DOHH2 (cell line): ENCODE results near the gene TDRD10.

Source experiments
- H3F3A ChIP-seq: fragments of 200-600 bp; sonication (generic), shearing (Covaris generic); 2 replicates; pipeline ENCODE4 v1.6.0; 2016; ENCODE audit warnings: antibody characterized with exemption, mild to moderate bottlenecking; ENCODE audit not compliant: control insufficient read depth, insufficient read depth
- H3K27ac ChIP-seq: fragments of 200-600 bp; sonication (generic); 2 replicates; pipeline ENCODE4 v1.5.1; 2014; ENCODE audit warnings: low read depth, mild to moderate bottlenecking, low read length, moderate library complexity
- H3K27me3 ChIP-seq: fragments of 200-600 bp; sonication (generic); 2 replicates; pipeline ENCODE4 v1.6.1; 2014; ENCODE audit warnings: mild to moderate bottlenecking, low read length, mixed read lengths; ENCODE audit not compliant: control insufficient read depth
- H3K36me3 ChIP-seq: fragments of 200-600 bp; sonication (generic); 2 replicates; pipeline ENCODE4 v1.6.1; 2014; ENCODE audit warnings: mild to moderate bottlenecking, low read length, moderate library complexity, mixed read lengths; ENCODE audit not compliant: control insufficient read depth
- H3K4me1 ChIP-seq: fragments of 200-600 bp; sonication (generic); 2 replicates; pipeline ENCODE4 v1.6.1; 2014; ENCODE audit warnings: mild to moderate bottlenecking, low read length, mixed read lengths; ENCODE audit not compliant: control insufficient read depth
- H3K4me2 ChIP-seq: fragments of 200-600 bp; sonication (generic); 2 replicates; pipeline ENCODE4 v1.6.0; 2014; ENCODE audit warnings: mild to moderate bottlenecking, low read length, moderate library complexity
- H3K4me3 ChIP-seq: fragments of 200-600 bp; sonication (generic); 2 replicates; pipeline ENCODE4 v1.5.1; 2014; ENCODE audit warnings: mild to moderate bottlenecking, low read length, mixed read lengths
- H3K79me2 ChIP-seq: fragments of 200-600 bp; sonication (generic); 2 replicates; pipeline ENCODE4 v1.6.1; 2014; ENCODE audit warnings: mild to moderate bottlenecking, low read length, mixed read lengths; ENCODE audit not compliant: control insufficient read depth
- H3K9me2 ChIP-seq: fragments of 200-600 bp; sonication (generic); replicated peaks from 2 replicates; pipeline ENCODE4 v1.6.1; 2014; ENCODE audit warnings: mild to moderate bottlenecking, low read length, mixed read lengths; ENCODE audit not compliant: control insufficient read depth
- H3K9me3 ChIP-seq: fragments of 200-600 bp; sonication (generic); 2 replicates; pipeline ENCODE4 v1.6.1; 2014; ENCODE audit warnings: antibody characterized with exemption, low read length, mixed read lengths; ENCODE audit not compliant: control insufficient read depth, insufficient read depth
- H4K20me1 ChIP-seq: fragments of 200-600 bp; sonication (generic); 2 replicates; pipeline ENCODE4 v1.6.0; 2014; ENCODE audit warnings: low read depth, mild to moderate bottlenecking, antibody characterized with exemption, low read length, moderate library complexity; ENCODE audit not compliant: control insufficient read depth, insufficient read depth
- CTCF ChIP-seq: fragments of 200-600 bp; sonication (generic); IDR thresholded peaks from one replicate; pipeline ENCODE4 v1.5.1; 2014; ENCODE audit warnings: antibody characterized with exemption, mild to moderate bottlenecking, low read depth, low read length; ENCODE audit not compliant: poor library complexity, severe bottlenecking
- EZH2phosphoT487 ChIP-seq: fragments of 200-600 bp; sonication (generic); IDR thresholded peaks from 2 replicates; pipeline ENCODE4 v1.6.1; 2017; ENCODE audit warnings: borderline replicate concordance, mild to moderate bottlenecking, antibody characterized with exemption, low read length, moderate library complexity, mixed read lengths

TDRD10 gene

GRCh38 chr1:154546264-154547063, 44.4 kb downstream of the TDRD10 start:
- no peak overlapping the region for H3K4me2 ChIP-seq
- no peaks in the 10 kb centered on the region for H3K9me2 ChIP-seq
- peaks cover 17% of the 10 kb centered on the region; the same call in 1 of the 2 replicates for H3F3A ChIP-seq
- no peaks in the 10 kb centered on the region for H3K79me2 ChIP-seq
- H3K27me3 ChIP-seq: 0 out of 2 replicates have a peak, but pooled peaks cover 8% of the 10 kb centered on the region
- TF ChIP-seq CTCF (peak; percentile 74), EZH2phosphoT487 (no peak)
- H3K27ac ChIP-seq: no peak overlapping the region
- H3K4me1 ChIP-seq: no peaks in the 10 kb centered on the region
- H4K20me1 ChIP-seq: peaks cover 4% of the 10 kb centered on the region; the same call in 1 of the 2 replicates
- H3K36me3 ChIP-seq: peaks cover 36% of the 10 kb centered on the region
- no peaks in the 10 kb centered on the region for H3K9me3 ChIP-seq
- no peak overlapping the region for H3K4me3 ChIP-seq

DNA sequence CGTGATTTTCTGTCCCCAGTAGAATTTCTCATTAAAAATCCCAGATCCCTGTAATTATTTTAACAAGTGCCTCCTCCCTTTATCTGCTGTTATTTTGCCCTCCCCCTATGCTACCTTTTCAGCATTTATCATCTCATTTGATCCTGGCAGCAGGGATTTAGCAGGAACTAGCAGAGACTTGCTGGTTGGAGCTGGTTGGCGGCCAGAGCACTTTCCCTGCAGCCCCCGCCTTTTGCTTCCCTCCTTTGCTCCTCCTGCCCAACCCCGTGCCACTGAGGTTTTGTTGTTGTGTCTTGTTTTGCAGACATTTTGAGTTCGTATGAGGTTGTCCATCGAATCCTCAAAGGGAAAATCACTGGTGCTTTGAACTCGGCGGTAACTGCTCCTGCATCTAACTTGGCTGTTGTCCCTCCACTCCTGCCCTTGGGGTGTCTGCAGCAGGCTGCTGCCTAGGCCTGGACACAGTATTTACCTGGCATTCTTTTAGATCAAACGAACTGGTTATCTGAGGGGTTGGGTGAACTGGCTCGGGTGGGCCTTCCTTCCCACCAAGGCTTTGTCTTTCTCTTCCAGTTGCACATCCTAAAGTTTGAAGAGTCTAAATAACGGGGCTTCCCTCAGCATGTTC, 45.2 kb downstream of the TDRD10 start:
- Histone ChIP-seq H4K20me1 (peaks cover 5% of the 10 kb centered on the region; the same call in 1 of the 2 replicates), H3K9me2 (no peaks in the 10 kb centered on the region), H3F3A (peaks cover 17% of the 10 kb centered on the region; the same call in 1 of the 2 replicates), H3K9me3 (no peaks in the 10 kb centered on the region), H3K4me3 (no peak overlapping the region), H3K4me2 (no peak overlapping the region), H3K79me2 (no peaks in the 10 kb centered on the region), H3K4me1 (no peaks in the 10 kb centered on the region), H3K36me3 (peaks cover 44% of the 10 kb centered on the region), H3K27ac (no peak overlapping the region), H3K27me3 (0 out of 2 replicates have a peak, but pooled peaks cover 4% of the 10 kb centered on the region)
- TF ChIP-seq CTCF (no peak), EZH2phosphoT487 (no peak)

DNA sequence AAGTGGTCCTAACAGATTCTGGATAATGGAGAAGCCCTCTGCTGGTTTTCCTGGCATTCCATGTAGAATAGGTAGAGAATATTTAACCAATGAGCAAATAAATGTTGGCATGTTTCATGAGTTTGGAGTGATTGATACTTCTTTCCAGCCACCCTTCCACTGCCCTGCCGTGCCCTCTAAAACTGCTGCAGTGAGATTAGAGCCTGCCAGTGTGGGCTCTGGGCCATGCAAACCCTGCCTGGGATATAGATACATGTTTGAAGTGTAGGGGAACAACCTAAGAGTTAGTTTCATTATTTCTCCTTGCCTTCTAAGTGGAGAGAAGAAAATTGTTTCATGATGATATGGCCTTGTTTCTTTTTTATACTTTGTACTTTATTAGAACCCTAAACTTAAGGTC, 46.0 kb downstream of the TDRD10 start:
- Histone ChIP-seq H3K27me3 (no peaks in the 10 kb centered on the region), H3K27ac (no peak overlapping the region), H3K79me2 (no peaks in the 10 kb centered on the region), H4K20me1 (peaks cover 7% of the 10 kb centered on the region; the same call in 1 of the 2 replicates), H3K9me2 (no peaks in the 10 kb centered on the region), H3K36me3 (peaks cover 52% of the 10 kb centered on the region), H3K4me1 (no peaks in the 10 kb centered on the region), H3F3A (peaks cover 17% of the 10 kb centered on the region; the same call in 1 of the 2 replicates), H3K4me2 (no peak overlapping the region), H3K4me3 (no peak overlapping the region), H3K9me3 (no peaks in the 10 kb centered on the region)
- TF ChIP-seq CTCF: no peak
- no peak for TF ChIP-seq EZH2phosphoT487
